Purkinje cell (primary cell): ENCODE data around the gene CD163. TPM values are rescaled to one million over a fixed set of nuclear protein-coding genes. Genes with fewer than 3 reads are reported as not detected.

ENCODE experiments used
- polyA plus RNA-seq: library from polyadenylated mRNA; unstranded; fragments of >200 nt; fragmentation: Nextera tagmentation; gene quantifications from 2 replicates; pipeline ENCODE4 v1.2.1, GENCODE V29; 2014

Gene CD163
- polyA plus RNA-seq = 3.0 TPM in 1 of 2 replicates, not detected in the other

GRCh38 chr12:7503686-7504415, at the start of gene CD163:
Gene CD163, minus strand, starts transcription at chr12:7503777. Its CDS starts 87 bp downstream, at chr12:7503690.

GRCh38 chr12:7444076-7444475, 59.5 kb downstream of the CD163 start, which contains the start of gene CD163L1:
Gene CD163L1, minus strand, starts transcription at chr12:7444153. Its CDS starts 26 bp downstream, at chr12:7444127.

Other genes starting within 250 kb of the CD163 start
- not detected in 2 replicates for gene ACSM4, start 199.7 kb downstream of the CD163 start, polyA plus RNA-seq
- 0.63 TPM in 1 of 2 replicates, not detected in the other for gene CD163L1, start 59.6 kb downstream of the CD163 start, polyA plus RNA-seq
- gene APOBEC1, start 162.1 kb upstream of the CD163 start, polyA plus RNA-seq = not detected in 2 replicates
- not detected in 2 replicates for gene GDF3, start 192.0 kb upstream of the CD163 start, polyA plus RNA-seq
- not detected in 2 replicates for gene DPPA3, start 207.7 kb upstream of the CD163 start, polyA plus RNA-seq
- not detected in 2 replicates for gene CLEC4C, start 243.6 kb upstream of the CD163 start, polyA plus RNA-seq